ENCODE measurements around the gene AGPS. TPM values are rescaled to one million over a fixed set of nuclear protein-coding genes. Genes with fewer than 3 reads are reported as not detected.
"Not testable (repeated sequence)": the region's sequence is repeated elsewhere in the genome, so short reads cannot be mapped to it uniquely, and the experiment has no call there.

AGPS gene
- 41.2 and 43.7 TPM in 2 replicates for total RNA-seq (2014; rRNA removed; shearing (Covaris generic))

DNA sequence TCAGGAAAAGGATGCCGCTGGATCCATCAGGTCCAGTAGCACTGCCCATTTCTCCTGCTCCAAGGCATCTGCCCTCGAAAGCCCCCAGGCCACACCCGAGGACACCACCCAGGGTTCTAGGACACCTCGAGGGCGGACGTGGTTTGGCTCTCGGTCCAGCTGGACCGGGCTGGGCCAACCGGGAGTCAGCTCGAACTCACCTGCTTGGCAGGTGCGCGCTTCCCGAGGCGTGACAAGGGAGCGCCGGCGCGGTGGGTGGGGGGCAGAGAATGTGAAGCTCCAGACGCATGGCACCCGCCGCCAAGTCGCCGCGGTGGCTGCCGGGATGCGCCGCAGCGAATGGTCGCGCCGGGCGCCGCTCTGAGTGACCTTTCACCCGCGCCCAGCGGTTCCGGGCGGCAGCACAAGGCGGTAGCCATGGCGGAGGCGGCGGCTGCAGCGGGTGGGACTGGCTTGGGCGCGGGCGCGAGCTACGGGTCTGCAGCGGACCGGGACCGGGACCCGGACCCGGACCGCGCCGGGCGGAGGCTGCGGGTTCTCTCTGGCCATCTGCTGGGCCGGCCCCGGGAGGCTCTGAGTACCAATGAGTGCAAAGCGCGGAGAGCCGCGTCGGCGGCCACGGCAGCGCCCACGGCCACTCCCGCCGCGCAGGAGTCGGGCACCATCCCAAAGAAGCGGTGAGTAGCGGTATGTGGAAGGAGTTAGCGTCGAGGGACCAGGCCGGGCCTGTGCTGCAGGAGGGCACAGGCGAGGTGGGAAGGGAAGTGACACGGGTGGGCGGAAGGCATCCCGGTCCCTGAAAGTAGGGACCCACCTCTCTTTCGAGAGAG lies at the start of gene AGPS:
TSS of gene AGPS (plus strand) at position 401 of the 830 bp plus-strand sequence. CDS start at position 418, 17 bp downstream.
- peak; percentile 74 for DNase-seq (ENCODE audit: low read depth)

DNA sequence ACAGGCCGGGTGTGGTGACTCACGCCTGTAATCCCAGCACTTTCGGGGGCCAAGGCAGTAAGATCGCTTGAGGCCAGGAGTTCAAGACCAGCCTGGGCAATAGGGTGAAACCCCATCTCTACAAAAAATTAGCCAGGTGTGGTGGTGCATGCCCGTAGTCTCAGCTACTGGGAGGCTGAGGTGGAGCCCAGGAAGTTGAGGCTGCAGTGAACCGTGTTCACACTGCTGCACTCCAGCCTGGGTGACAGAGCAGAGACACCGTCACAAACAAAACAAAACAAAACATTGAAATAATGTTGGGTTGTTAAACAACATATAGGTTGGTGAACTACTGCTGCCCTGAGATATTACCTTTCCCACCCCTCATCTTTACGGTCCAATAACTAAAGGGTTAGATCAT lies 48.8 kb upstream of the AGPS start:
- DNase-seq (ENCODE audit: low read depth), result no peak

DNA sequence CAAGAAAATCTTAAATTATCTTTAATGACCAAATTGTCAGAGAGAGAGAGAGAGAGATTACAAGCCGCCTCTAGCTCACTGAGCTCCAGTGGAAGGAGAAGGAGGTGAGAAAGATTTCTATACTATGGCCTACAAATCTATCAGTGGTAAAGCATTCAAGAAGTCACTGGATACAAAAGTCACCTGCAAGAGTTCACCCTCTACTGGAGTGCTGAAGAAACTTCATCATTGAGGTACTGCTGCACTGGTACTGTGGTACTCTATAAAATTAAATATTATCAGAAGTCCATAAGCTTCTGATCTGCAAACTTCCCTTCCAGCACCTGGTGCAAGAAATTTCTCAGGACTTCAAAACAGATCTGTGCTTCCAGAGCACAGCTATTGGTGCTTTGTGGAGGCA lies 48.3 kb upstream of the AGPS start:
- no peak for DNase-seq (ENCODE audit: low read depth)

DNA sequence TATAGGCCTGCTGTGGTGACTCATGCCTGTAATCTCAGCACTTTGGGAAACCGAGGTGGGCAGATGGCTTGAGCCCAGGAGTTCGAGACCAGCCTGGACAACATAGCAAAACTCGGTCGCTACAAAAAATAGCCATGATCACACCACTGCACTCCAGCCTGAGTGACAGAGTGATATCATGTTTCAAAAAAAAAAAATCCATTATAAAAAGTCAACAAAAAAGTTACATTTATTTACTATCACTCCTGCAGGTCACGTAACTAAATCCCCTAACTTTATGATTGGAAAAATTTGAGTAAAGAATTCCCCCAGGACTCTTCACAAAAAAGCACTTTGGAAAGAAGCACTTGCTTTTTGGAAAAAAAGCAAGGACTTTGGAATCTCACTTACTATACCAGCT lies 46.4 kb upstream of the AGPS start:
- DNase-seq (ENCODE audit: low read depth), result no peak

DNA sequence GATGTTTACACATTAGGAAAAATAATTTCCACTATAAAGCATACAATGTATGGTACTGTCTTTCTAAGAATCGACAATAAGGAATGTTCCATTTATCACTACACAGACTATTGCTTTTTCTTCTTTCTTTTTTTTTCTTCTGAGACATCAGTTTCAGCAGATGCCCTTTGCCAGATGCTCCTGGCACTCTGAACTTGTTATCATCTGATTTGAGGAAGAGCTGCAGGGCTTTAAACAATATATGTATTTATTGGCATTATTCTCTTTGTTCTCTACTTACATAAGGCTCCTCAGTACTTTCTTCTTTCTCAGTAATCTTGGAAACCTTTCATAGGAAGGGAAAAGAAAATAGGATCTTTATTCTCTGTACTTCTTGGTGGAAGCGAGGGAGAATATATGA lies 45.0 kb upstream of the AGPS start:
- DNase-seq (ENCODE audit: low read depth), result no peak

DNA sequence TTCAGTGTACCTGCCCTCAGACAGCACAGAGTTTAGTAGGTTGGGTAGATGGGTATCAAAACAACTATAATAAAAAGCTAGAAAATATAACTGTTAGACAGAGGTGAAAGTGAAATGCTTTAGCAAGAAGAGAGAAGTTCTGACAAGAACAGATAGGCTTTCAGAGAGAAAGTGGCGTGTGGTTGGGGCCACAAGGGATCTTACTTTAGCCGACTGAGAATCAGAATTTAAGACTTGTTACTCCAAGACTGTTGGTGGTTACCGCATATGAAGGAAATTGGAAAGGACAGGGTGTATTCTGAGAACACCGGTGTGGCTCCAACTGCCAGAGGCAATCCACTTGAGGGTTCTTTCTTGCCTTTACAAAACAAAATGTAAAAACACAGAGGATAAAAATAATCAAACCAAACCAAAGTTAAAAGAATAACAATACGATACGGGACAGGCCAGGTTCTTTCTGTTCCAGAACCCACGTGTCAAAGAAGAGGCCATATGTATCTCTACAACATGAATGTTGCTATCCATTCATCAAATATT lies 44.4 kb upstream of the AGPS start:
- no peak for DNase-seq (ENCODE audit: low read depth)

DNA sequence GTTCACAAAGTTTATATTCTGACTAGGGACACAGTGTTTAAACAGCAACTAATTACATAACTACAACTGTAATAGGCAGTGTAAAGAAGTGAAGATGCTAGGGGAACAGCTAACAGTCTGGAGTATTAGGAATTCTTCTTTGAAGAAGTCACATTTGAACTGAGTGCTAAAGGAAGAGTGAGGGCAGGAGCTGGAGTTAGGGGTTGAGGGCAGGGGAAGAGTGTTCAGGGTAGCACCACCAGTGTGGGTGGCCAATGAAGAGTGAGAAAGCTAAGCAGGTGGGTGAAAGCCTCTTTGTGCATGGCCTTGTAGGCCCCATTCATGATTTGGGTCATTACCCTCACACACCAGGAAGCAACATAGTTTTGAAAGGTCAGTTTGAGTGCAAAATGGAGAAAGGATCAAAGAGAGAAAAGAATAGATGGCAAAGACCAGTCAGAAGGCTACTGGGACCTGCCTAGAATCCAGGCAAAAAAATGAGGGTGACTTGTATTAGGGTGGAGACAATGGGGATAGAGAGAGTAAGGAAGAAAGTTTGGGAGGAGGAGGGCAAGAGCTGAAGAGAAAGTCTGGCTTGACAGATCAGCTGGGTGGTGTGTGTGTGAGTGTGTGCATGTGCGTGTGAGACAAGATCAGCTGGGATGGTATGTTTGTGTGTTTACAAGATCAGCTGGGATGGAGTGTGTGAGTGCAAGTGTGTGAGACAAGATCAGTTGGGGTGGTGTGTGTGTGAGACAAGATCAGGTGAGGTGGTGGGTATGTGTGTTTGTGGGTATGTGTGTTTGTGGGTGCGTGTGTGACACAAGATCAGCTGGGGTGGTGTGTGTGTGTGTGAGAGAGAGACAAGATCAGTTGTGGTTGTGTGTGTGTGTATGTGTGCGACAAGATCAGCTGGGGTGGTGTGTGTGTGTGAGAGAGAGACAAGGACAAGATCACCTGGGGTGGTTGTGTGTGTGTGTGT lies 43.6 kb upstream of the AGPS start:
- DNase-seq (ENCODE audit: low read depth), result no peak

DNA sequence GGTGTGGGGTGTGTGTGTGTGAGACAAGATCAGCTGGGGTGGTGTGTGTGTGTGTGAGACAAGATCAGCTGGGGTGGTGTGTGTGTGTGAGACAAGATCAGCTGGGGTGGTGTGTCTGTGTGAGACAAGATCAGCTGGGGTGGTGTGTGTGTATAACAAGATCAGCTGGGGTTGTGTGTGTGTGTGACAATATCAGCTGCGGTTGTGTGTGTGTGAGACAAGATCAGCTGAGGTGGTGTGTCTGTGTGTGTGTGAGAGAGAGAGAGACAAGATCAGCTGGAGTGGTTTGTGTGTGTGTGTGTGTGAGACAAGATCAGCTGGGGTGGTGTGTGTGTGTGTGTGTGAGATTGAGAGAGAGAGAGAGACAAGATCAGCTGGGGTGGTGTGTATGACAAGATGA lies 41.9 kb upstream of the AGPS start:
- DNase-seq (ENCODE audit: low read depth), result not testable (repeated sequence)

DNA sequence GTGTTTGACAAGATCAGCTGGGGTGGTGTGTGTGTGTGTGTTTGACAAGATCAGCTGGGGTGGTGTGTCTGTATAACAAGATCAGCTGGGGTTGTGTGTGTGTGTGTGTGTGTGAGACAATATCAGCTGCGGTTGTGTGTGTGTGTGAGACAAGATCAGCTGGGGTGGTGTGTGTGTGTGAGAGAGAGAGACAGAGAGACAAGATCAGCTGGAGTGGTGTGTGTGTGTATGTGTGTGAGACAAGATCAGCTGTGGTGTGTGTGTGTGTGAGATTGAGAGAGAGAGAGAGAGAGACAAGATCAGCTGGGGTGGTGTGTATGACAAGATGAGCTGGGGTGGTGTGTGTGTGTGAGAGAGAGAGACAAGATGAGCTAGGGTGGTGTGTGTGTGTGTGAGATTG lies 41.5 kb upstream of the AGPS start:
- not testable (repeated sequence) for DNase-seq (ENCODE audit: low read depth)

DNA sequence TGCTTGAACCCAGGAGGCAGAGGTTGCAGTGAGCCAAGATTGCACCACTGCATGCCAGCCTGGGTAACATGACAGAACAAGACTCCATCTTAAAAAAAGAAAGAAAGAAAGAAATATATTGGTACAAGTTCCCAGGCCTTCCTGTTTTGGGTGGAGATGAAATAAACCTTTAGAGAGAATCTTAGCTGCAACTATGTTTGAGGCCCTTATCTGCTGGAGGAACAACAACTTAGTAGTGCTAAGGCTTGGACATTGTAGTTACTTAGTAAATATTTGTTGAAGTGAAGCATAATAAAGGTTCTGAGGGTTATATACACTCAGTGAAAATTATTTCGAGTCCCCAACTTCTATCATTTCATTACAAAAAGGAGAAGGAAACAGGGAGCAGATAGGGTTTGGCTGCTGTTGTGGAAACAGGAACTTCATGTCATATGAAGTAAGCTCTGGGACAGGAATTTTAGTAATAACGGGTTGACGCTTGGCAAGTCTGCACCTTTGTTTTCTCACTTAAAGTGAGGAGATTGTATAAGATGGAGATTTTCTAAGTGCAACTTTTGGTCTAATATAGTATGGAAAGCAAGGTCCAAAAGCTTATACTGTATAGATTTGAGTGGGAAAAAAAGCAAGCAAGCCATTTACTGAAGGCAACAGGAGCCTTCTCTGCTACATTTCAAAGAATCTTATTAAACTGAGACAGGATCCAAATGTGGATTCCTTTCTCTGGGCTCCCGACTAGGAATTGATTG lies 40.0 kb upstream of the AGPS start:
- DNase-seq (ENCODE audit: low read depth), result no peak

DNA sequence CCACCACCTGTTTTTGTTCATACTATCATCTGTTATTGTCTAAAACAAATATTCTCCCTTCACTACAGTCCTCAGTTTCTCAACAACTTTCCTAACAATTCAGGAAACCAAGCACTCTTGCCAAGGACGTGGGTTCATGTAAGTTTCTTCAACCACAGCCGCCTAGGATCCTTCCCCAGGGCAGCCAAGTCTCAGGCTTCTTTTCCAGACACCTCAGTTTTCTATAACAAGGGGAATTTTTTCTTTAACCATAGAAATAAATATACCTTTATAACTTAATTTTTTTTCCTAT lies 39.4 kb upstream of the AGPS start:
- DNase-seq (ENCODE audit: low read depth), result no peak

DNA sequence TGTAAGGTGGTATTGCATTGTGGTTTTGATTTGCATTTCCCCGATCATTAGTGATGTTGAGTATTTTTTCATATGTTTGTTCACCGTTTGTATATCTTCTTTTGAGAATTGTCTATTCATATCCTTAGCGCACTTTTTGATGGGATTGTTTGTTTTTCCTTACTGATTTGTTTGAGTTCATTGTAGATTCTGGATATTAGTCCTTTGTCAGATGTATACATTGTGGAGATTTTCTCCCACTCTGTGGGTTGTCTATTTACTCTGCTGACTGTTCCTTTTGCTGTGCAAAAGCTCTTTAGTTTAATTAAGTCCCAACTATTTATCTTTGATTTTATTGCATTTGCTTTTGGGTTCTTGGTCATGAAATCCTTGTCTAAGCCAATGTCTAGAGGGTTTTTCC lies 38.0 kb upstream of the AGPS start:
- not testable (repeated sequence) for DNase-seq (ENCODE audit: low read depth)

DNA sequence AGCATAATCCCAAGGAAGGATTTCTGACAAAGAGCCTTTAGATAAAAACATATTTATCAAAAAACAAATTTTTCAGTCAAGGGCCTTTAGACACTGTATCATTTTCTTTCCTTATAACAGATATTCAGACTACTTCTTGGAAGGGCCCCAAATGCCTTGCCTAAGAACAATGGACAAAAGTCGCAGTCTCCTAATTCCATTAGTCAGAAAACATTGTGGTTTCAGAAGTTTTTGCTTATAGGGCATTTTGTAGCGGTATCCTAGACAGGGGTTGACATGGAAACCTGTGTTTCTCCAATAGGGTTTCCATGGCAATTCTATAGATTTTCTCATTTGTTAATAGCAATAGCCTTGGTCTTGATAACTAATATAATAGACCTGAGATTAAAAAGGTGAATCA lies 36.7 kb upstream of the AGPS start:
- DNase-seq (ENCODE audit: low read depth), result peak; percentile 69

DNA sequence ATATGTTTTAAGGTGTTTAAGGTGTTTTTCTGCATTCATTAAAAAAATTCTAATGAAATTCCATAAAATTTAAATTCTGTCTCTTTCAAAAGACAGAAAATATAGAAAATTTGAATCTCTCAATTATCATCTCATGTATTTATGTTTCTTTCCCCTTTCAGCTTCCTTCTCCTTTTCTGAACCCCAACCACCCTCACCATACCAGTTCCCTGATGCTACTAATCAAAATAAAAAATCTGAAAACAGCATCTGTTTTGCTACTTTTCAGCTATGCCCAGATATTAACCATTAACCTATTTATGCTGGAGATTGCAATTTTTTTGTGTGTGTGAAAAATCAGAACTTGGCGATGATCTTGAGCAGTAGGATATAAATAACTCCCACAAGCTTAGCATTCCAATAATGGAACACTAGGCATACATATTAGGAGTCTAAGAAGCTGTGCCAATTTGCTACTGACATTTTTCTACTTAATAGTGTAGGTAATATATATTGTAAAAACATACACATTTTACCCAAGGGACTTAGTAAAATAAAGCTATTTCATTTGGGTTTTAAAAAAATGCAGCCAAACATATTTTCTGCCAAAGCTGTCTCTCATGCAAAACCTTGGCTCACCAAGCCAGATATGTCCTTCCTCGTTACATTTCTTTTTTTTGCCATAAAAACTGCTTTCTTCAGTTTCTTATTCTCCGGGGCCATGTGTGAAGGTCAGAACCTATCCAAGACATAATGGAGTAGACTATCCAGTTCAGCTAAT lies 32.6 kb upstream of the AGPS start:
- DNase-seq (ENCODE audit: low read depth), result no peak

DNA sequence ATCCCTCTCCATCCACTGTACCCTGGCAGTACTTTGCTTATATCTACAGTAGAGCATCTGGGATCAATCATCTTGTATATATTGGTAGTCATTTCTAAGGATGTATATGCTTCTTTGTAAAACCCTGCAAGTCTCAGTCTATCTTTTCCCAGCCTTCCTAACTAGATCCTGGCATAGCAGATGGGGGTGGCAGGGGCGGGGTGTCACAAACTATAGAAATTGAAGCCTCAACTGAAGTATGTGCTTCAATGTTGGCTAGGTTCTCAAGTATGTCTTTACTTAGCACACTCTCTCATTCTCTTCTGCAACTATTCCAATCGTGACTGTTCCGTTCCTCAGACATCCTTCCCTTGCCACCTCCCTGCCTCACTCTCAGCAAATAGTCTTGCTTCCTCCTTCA lies 30.1 kb upstream of the AGPS start:
- no peak for DNase-seq (ENCODE audit: low read depth)

DNA sequence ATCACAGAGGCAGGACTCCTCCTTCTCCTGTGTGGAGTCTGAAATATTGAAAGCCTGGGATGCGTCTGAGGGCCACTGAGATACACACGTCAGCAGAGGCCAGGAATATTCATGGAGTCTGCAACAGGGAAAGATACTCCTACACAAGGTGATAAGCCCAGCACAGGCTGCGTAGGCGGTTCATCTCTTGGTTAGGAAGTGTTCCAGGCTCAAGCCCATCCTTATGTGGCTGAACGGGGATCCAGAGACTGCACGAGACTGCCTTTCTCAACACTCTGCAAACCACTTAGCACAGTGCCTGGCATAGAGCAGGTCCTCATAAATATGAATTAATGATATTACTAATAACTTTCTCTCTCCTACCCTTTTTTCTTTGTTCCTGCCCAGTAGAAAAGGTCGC lies 29.2 kb upstream of the AGPS start:
- DNase-seq (ENCODE audit: low read depth), result no peak

DNA sequence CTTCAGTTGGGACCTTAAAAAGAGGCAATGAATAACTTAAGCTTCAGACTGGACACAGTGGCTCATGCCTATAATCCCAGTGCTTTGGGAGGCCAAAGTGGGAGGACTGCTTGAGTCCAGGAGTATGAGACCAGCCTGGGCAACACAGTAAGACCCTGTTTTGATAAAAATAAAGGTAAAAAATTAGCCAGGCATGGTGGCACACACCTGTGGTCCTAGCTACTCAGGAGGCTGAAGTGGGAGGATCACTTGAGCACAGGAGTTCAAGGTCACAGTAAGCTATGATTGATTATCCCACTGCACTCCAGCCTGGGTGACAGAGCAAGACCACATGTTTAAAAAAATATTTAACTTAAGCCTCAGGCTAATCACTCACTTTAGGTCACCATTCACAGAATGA lies 26.8 kb upstream of the AGPS start:
- DNase-seq (ENCODE audit: low read depth), result not testable (repeated sequence)

DNA sequence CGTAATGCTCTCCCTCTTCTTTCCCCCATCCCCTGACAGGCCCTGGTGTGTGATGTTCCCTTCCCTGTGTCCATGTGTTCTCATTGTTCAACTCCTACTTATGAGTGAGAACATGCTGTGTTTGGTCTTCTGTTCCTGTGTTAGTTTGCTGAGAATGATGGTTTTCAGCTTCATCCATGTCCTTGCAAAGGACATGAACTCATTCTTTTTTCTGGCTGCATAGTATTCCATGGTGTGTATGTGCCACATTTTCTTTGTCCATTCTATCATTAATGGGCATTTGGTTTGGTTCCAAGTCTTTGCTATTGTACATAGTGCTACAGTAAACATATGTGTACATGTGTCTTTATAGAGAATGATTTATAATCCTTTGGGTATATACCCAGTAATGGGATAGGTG lies 24.6 kb upstream of the AGPS start:
- DNase-seq (ENCODE audit: low read depth), result not testable (repeated sequence)

DNA sequence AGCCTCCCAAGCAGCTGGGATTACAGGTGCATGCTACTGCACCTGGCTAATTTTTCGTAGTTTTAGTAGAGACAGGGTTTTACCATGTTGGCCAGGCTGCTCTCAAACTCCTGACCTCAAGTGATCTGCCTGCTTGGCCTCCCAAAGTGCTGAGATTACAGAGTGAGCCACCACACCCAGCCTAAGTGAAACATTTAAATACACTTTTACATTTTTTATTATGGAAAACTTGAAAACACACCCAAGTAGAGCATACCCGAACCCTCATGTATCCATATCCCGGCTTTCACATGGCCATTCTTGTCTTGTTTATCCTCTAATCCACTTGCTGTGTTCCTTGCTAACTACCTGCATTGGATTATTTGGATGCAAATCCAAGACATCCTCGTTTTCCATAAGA lies 13.2 kb upstream of the AGPS start:
- no peak for DNase-seq (ENCODE audit: low read depth)

DNA sequence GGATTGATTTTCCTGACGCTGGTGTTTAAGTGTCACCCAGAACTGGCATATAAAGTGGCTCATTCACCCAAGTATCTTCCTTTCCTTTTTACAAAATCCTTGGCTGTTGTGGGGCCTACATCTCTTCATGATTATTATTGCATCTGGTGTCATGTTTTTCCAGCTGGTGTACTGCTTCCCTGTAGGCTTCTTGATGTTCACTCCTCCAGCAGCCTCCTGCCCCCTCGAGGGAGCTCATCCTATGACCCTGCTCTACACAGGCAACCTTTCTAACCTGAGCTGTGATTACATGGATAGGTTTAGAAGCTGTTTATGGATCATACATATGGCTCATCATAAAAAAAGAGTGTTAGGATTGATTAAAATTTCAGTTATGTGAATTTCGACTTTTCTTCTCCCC lies 12.4 kb upstream of the AGPS start:
- no peak for DNase-seq (ENCODE audit: low read depth)

DNA sequence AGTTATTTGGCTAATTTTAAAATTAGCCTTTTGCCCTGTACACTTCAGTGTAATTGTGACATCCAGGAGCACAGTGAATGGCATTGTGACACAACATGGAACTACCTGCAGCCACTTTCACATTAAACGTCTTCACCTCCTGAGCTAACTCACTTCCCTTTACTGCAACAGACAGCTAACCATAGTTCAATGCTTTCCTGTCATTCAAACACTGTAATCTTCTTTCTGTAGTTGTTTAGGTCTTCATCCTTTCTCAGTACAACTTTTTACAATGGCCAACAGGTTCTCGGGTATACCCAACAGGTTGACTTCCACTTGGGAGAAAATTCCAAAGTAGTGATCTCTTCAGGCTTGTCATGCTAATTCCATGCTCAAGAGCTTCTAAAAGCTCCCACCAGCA lies 8.6 kb upstream of the AGPS start:
- no peak for DNase-seq (ENCODE audit: low read depth)
